KG1 (cell line): ENCODE measurements around the gene PPP1CA.

Experiments
- DNase-seq: peaks from one replicate; lab custom pipeline; 2025; lab: John Stamatoyannopoulos, UW

The PPP1CA gene

GRCh38 chr11:67401495-67402191 is at the start of gene PPP1CA:
TSS of gene PPP1CA (minus strand) at chr11:67401858. CDS start at chr11:67401782, 76 bp downstream.
- peak; percentile 94 for DNase-seq

GRCh38 chr11:67450796-67451657 is 49.4 kb upstream of the PPP1CA start:
- no peak for DNase-seq

DNA sequence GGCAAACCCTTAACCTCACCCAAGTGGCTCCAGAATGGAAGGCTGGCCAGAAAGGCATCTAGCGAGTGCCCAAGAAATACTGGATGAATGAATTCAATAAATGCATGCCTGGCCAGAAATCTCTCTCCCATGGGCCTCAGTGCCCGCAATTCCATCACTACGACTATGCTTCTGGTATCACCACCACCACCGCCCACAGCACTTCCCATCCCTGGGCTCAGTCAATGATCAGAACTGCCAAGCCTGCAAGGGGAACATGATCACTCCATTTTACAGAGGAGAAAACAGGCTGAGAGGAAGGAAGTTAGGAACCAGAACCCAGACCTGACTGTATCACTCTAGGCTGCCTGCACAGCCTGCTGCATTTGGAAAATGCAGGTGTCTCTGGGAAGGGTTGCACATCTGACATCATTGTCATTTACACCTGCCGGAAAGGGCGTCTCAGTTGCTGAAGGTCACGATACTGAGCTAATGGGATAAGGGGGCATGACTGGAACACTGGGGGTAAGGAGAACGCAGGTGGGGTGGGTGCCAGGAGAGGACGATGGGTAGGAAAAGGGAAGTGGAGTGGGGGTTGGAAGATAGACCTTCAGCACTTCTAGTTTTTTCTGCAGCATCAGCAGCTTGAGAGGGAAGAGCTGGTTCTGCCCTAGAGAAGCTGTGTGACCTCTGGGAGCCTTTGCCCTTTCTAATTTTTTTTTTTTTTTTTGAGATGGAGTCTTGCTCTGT is 47.6 kb upstream of the PPP1CA start:
- DNase-seq = peak; percentile 50

DNA sequence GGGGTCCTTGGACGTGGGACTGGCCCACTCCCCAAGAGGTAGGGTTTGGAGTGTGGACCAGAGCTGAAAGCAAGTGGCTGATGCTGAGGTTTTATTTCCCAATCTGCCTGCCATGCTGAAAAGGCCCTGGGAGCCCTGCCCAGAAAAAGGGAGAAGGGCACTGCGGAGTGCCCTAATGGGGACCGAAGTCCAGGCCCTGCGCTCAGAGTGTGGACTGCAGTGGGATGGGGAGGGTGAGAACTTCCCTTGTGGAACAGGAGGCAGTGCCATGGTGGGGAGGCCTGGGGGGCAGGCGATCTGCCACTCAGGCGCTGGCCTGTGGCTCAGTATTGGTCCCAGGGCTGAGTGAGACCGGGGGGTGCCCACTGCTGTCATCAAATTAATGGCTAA is 46.6 kb upstream of the PPP1CA start:
- DNase-seq = no peak

DNA sequence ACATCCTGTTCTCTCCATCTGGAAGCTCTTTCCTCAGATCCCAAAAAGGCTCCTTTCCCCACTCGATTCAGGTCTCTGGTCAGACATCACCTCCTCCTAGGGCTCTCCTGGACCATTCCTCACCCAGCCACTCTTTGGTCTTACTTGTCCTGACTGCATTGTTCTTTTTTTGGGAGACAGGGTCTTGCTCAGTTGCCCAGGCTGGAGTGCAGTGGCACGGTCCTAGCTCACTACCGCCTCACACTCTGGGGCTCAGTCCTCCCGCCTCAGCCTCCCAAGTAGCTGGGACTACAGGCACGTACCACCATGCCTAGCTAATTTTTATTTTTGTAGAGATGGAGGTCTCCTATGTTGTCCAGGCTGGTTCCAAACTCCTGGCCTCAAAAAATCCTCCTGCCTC is 43.9 kb upstream of the PPP1CA start:
- DNase-seq = no peak

- no peak for DNase-seq
These were observed 41.1 kb upstream of the PPP1CA start for GRCh38 chr11:67442504-67443404.

DNA sequence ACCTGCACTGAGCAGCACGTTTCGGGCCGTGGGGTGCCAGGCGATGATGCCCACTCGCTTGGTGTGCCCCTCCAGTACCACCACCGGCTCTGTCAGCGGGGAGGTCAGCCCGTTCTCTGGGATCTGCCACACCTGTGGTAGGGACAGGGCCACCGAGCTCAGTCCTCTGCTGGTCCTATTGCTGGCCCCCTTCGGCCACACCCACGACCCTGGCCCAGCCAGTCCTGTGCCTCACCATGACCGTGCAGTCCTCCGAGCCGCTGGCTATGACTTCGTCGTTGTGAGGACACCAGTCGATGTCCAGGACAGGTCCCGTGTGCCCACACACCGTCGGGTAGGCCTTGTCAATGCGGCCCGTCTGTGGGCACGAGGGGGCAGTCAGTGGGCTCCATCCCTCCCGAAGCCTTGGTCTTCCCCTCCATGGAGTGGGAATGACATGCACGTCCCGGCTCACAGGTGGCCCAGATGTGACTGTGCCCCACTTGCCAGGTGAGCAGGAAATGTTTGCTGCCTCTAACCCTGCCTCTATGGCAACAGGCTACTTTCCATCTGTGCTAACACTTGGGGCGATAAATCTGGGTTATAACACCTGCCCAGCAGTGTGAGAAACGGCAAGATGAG is 40.2 kb upstream of the PPP1CA start:
- DNase-seq = no peak

DNA sequence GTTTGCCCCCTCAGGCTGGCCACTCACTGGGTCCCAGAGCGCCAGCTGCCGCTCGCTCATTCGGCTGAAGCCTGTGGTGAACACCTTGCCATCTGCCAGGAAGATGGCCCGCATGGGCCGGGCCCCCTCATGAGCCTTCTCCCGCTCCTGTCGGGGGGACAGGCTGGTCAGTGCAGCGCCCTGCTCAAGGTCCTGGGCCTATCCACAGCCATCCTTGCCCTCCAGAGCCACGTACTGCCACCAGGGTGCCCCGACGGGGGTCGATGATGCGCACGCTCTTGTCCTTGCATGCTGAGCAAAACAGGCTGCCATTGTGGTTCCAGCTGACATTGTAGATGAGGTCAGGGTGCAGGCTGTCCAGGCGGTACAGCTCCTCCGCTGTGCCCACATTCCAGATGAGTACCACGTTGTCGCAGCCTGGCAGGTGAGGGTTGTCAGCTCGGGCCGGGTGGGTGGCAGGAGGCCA is 39.5 kb upstream of the PPP1CA start:
- DNase-seq = no peak

DNA sequence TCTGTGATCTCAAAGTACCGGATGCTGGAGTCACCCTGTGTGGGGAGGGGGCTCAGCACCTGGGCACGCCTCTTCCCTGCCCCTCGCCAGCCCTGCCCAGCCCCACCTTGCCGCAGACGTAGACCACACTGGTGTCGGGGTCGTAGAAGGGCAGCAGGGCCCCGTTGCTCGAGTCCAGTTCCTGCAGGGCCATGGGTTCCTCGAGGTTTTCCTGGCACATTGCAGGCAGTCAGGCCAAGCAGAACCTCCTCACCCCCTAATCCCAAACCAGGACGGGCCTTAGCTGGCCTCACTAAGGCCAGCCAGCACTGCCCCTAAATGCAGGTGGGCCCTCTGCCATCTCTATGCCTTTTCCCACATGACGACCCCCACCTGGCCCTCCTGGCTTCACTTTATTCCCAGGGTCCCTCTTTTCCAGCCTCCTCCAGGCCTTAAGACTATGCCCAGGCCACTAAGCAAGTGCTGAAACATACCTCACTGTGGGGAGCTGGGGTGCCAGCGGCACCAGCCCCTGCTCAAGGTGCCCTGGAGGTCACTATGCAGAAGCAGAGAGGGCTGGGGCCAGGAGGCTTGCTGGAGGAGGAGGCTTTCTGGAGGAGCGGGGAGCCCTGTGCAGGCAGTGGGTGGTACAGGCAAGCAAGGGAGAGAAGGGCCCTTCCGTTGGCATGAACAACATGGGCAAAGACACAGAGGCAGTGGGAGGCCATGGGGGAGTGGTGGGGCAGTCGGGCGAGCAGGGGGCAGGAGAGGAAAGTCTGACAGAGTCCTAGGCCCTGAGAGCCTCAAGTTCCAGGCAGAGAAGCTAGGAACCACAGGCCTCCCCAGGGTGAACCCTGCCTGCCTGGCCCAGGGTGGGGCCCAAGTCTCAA is 38.8 kb upstream of the PPP1CA start:
- DNase-seq = no peak

DNA sequence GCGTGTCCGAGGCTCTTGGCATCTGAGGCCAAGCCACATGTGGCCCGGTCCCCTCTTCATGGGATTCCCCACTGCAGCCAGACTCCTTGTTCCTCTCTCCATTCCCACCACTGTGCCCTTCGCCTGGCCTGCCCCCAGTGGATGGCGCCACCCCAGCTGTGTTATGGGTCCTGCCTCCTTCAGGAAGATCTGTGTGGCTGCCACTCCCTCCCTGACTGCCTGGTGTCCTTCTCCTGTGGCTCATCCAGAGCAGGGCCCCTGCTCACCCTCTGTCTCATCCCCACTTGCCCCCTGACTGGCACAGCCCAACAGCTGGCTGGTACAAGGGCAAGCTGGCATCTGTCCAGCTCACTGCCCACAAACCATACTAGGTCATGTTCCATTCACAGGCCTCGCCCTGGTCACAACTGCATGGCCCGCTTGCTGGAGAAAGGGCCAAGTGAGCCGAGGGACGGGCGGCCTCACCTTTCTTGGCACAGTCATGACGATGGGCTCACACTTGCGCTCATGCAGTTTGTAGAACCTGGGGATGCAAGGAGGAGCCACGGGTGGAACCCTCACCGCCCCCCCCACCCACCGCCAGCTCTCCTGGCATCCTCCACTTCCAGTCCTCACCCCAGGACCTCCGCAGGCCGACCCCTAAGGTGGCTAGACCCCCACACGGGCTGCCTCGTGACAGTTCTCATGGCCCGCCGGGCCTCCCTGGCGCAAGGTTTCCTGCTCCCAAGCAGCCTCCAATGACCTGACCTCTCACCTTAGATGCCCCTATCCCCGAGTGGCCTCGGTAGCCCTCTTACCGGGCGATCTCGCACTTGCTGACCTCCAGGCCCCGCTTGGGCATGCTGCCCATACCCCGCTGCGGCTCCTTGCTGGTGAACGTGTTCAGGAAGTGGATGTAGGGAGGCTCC is 37.9 kb upstream of the PPP1CA start:
- DNase-seq = peak; percentile 22

- DNase-seq = no peak
These were observed 36.7 kb upstream of the PPP1CA start for GRCh38 chr11:67438158-67438902.

DNA sequence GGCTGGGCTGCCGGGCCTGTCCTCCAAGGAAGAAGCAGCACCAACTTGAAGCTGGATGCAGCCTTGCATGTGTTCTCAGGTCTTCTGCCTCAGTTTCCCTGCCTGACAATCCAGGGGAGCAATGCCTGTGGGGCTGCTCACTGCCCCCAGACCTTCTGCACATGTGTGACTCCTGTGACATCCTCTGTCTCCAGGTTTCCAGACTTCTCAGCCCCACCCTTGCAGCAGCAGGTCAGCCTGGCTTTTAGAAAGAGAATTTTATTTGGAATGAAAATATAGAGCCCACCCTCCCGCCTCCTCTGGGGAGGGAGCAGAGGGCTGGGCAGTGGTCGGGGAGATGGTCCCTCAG is 36.1 kb upstream of the PPP1CA start:
- DNase-seq = no peak

- peak; percentile 84 for DNase-seq
These were observed 35.6 kb upstream of the PPP1CA start, which contains the start of gene PTPRCAP for GRCh38 chr11:67437082-67437808. TSS of gene PTPRCAP (minus strand) at chr11:67437682. CDS start at chr11:67437619, 63 bp downstream.

DNA sequence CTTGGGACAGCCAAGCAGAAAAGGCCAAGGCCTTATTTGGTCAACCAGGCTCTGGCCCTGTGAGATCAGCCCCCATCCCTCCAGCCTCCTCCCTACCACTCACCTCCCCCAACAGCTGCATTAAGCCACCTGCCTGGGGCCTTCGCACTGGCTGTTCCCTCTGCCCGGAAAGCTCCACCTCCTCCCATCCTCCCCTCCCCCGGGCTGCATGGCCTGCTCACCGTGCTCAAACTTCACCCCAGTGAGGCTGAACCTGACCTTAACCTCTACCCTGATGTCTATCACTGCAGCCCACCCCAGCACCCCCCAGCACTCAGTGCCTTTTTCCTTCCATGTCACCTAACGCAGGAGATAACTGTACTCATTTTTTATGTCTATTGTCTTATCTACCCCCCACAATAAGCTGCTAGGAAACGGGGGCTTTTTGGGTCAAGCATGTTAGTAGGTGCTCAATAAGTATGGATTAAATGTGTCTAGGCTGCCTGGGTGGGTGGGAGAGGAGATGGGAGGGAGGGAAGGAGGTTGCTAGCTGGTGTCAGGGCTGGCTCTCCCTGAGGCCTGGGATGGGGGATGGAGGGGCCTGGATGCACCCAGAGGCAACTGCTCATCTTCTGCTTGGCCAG is 34.9 kb upstream of the PPP1CA start:
- DNase-seq = peak; percentile 45

DNA sequence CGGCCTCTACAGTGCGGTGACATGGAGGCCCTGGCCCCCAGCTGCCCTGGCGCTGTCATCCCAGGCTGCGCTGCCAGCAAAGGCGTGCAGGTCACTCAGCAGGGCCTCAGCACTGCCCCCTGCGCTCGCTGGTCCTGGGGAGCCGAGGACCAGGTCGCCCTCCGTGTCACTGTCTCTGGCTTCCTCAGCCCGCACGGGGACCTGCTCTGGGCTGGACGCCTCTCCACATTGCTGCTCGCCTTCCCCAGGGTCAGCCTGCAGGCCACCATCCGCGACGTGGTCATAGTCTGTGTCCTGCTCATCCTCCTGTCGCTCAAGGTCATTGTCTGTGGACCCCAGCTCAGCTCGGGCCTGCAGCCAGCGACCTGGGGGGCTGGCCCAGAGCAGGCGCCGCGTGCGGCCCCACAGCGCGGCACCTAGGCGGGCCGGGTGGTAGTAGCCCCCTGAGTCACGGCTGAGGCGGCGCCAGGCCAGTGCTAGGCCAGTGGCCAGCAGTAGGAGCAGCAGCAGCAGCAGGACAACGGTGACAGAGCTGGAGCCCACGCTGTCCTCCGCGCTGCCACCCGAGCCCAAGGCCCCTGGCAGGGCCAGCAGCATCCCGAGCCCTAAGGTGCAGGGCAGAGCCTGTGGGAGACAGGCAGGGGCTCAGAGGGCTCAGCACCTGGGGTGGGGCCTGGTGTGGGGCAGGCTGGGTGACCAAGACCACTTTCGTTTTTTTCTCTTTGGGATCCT is 34.2 kb upstream of the PPP1CA start:
- DNase-seq = no peak

GRCh38 chr11:67435031-67435726 is 33.5 kb upstream of the PPP1CA start:
- DNase-seq = no peak
